Testis (tissue), 2 donors: ENCODE data around the gene RALB.

Source experiments
- CTCF ChIP-seq, 3 experiments: fragments of 450-650 bp in 2 of 3; fragments of 200-600 bp in 1 of 3; sonication (generic) in 1 of 3; IDR thresholded peaks; one replicate each; pipeline ENCODE4 v1.5.1; 2016 to 2019; ENCODE audit warnings: antibody characterized with exemption in 3 of 3, mild to moderate bottlenecking in 2 of 3, moderate library complexity in 1 of 3
- POLR2A ChIP-seq: fragments of 450-650 bp; IDR thresholded peaks from one replicate; pipeline ENCODE4 v1.6.1; 2017; ENCODE audit warnings: antibody characterized with exemption, mild to moderate bottlenecking, moderate library complexity

DNA sequence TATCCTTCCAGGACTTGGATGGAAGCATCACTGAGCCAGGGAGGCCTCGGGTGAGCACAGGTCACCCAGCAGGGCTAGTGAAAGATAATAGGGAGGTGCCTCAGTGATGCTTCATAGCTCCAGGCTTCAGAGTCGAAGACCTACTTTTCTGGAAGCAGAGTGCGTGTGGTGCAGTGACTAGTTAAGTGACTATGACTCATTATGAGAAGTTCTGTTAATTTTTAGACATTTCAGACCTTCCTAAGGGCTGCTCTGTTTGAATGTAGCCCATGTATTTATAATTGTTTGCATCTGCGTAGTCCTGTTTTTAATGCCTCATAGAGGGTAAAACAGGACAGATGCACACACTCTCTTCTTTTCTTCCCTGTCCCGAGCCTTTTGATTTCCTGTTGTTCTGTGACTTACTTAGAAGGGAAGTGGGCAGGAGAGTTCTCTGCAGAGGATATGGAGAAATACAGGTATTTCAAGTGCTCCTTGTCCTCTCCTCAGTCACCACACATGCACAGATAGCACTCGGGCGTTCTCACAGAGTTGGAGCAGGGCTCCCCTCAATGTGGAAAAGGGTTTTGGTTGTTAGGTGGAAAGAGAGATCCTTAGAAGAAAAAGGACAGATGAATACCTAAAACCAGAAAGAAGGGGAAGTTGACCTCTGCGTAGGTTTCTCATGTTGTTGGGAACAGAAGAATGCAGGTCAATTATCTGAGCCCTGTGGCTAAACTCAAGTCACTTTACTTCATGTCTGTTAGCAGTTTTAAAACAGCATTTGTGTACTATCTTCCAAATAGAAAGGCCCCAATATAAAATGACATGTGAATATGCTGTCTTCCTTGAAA, 34.7 kb downstream of the RALB start:
- TF ChIP-seq POLR2A (no peak), CTCF (IDR thresholded peaks at IDR 0.05) (no peak)
